H9 (cell line): Measurements from ENCODE around the gene PTTG1IP. TPM values are rescaled to one million over a fixed set of nuclear protein-coding genes. Genes with fewer than 3 reads are reported as not detected.

Experiments
- DNase-seq: peaks from one replicate; pipeline ENCODE4 v3.0.0-alpha.2; 2017
- H2AFZ ChIP-seq: one replicate; pipeline ENCODE4 v1.6.1; 2013; ENCODE audit warnings: mild to moderate bottlenecking, low read length, control low read depth, moderate library complexity
- H2AK5ac ChIP-seq: 2 replicates; pipeline ENCODE4 v1.6.1; 2013; ENCODE audit warnings: low read length, control low read depth, mixed read lengths; ENCODE audit not compliant: insufficient read length
- H2BK120ac ChIP-seq: one replicate; pipeline ENCODE4 v1.6.1; 2013; ENCODE audit warnings: low read depth, mild to moderate bottlenecking, low read length, control low read depth, inconsistent platforms; ENCODE audit not compliant: poor library complexity, severe bottlenecking
- H2BK12ac ChIP-seq: 2 replicates; pipeline ENCODE4 v1.6.1; 2013; ENCODE audit warnings: low read length, control low read depth, mixed read lengths, low read depth; ENCODE audit not compliant: insufficient read length
- H2BK15ac ChIP-seq: 2 replicates; pipeline ENCODE4 v1.6.1; 2013; ENCODE audit warnings: low read depth, low read length, control low read depth
- H2BK20ac ChIP-seq: one replicate; pipeline ENCODE4 v1.6.1; 2013; ENCODE audit warnings: low read depth, mild to moderate bottlenecking, low read length, control low read depth, inconsistent platforms; ENCODE audit not compliant: poor library complexity, severe bottlenecking
- H2BK5ac ChIP-seq: 2 replicates; pipeline ENCODE4 v1.6.1; 2013; ENCODE audit warnings: low read length, control low read depth, mixed read lengths; ENCODE audit not compliant: insufficient read length
- H3K14ac ChIP-seq: 2 replicates; pipeline ENCODE4 v1.6.1; 2013; ENCODE audit warnings: low read length, control low read depth; ENCODE audit not compliant: insufficient read depth
- H3K18ac ChIP-seq: 2 replicates; pipeline ENCODE4 v1.6.1; 2013; ENCODE audit warnings: low read depth, mild to moderate bottlenecking, mixed read lengths, low read length, control low read depth; ENCODE audit not compliant: insufficient read length
- H3K23ac ChIP-seq: 2 replicates; pipeline ENCODE4 v1.6.1; 2013; ENCODE audit warnings: low read length, control low read depth, mixed read lengths, low read depth; ENCODE audit not compliant: insufficient read length
- H3K23me2 ChIP-seq: 2 replicates; pipeline ENCODE4 v1.6.1; 2013; ENCODE audit warnings: low read depth, mild to moderate bottlenecking, mixed read lengths, low read length, control low read depth; ENCODE audit not compliant: insufficient read length, poor library complexity, severe bottlenecking
- H3K27ac ChIP-seq: 2 replicates; pipeline ENCODE4 v1.5.1; 2013; ENCODE audit warnings: low read length, control low read depth, mixed read lengths, low read depth; ENCODE audit not compliant: insufficient read length
- H3K27me3 ChIP-seq: 2 replicates; pipeline ENCODE4 v1.6.1; 2013; ENCODE audit warnings: low read length, control low read depth, inconsistent platforms; ENCODE audit not compliant: insufficient read depth
- H3K4ac ChIP-seq: 2 replicates; pipeline ENCODE4 v1.6.1; 2013; ENCODE audit warnings: low read depth, mild to moderate bottlenecking, control low read depth, inconsistent platforms, low read length, moderate library complexity
- H3K4me1 ChIP-seq: 2 replicates; pipeline ENCODE4 v1.6.1; 2013; ENCODE audit warnings: low read length, control low read depth, inconsistent platforms; ENCODE audit not compliant: insufficient read depth
- H3K4me2 ChIP-seq: 2 replicates; pipeline ENCODE4 v1.6.1; 2013; ENCODE audit warnings: low read length, control low read depth, mixed read lengths; ENCODE audit not compliant: insufficient read length, insufficient read depth
- H3K56ac ChIP-seq: 2 replicates; pipeline ENCODE4 v1.6.1; 2013; ENCODE audit warnings: low read depth, mild to moderate bottlenecking, mixed read lengths, low read length, control low read depth; ENCODE audit not compliant: insufficient read length
- H3K79me1 ChIP-seq: 2 replicates; pipeline ENCODE4 v1.6.1; 2013; ENCODE audit warnings: low read depth, mild to moderate bottlenecking, moderate library complexity, low read length, control low read depth, inconsistent platforms; ENCODE audit not compliant: insufficient read depth, poor library complexity, severe bottlenecking
- H3K79me2 ChIP-seq: 2 replicates; pipeline ENCODE4 v1.6.1; 2013; ENCODE audit warnings: low read length, control low read depth, inconsistent platforms; ENCODE audit not compliant: insufficient read depth
- H3K9ac ChIP-seq: 2 replicates; pipeline ENCODE4 v1.6.1; 2013; ENCODE audit warnings: low read length, control low read depth, mixed read lengths; ENCODE audit not compliant: insufficient read length; ENCODE audit errors: extremely low read depth
- H3K9me3 ChIP-seq: one replicate; pipeline ENCODE4 v1.6.1; 2013; ENCODE audit warnings: low read depth, low read length, inconsistent platforms; ENCODE audit not compliant: control insufficient read depth
- H3T11ph ChIP-seq: one replicate; pipeline ENCODE4 v1.6.1; 2013; ENCODE audit warnings: mild to moderate bottlenecking, low read length, control low read depth, inconsistent platforms
- H4K20me1 ChIP-seq: one replicate; pipeline ENCODE4 v1.6.1; 2013; ENCODE audit not compliant: control insufficient read depth, insufficient read length, insufficient read depth
- H4K5ac ChIP-seq: 2 replicates; pipeline ENCODE4 v1.6.1; 2013; ENCODE audit warnings: low read depth, mild to moderate bottlenecking, mixed read lengths, low read length, control low read depth; ENCODE audit not compliant: insufficient read length
- H4K8ac ChIP-seq: replicated peaks from 2 replicates; pipeline ENCODE4 v1.6.1; 2013; ENCODE audit warnings: low read length, control low read depth, mixed read lengths, low read depth; ENCODE audit not compliant: insufficient read length
- H4K91ac ChIP-seq: 2 replicates; pipeline ENCODE4 v1.6.1; 2013; ENCODE audit warnings: low read depth, mild to moderate bottlenecking, moderate library complexity, mixed read lengths, low read length, control low read depth; ENCODE audit not compliant: insufficient read length
- H3K27ac Mint-ChIP-seq, 3 experiments: 2 replicates in 2 of 3; 3 replicates in 1 of 3; pipeline ENCODE4 v1.8.0; 2020 to 2021; ENCODE audit warnings: mixed read lengths in 3 of 3, mild to moderate bottlenecking in 1 of 3, moderate library complexity in 1 of 3
- H3K27me3 Mint-ChIP-seq: 2 replicates; pipeline ENCODE4 v1.8.0; 2021; ENCODE audit warnings: low read depth, mild to moderate bottlenecking, moderate library complexity, mixed read lengths
- H3K36me3 Mint-ChIP-seq, 3 experiments: 2 replicates in 2 of 3; 3 replicates in 1 of 3; pipeline ENCODE4 v1.8.0; 2020 to 2021; ENCODE audit warnings: low read depth in 3 of 3, mixed read lengths in 3 of 3; ENCODE audit not compliant: insufficient read depth in 1 of 3
- H3K4me1 Mint-ChIP-seq, 2 experiments: 2 replicates each; pipeline ENCODE4 v1.8.0; 2020; ENCODE audit warnings: mixed read lengths in 2 of 2
- H3K4me3 Mint-ChIP-seq, 2 experiments: 2 replicates in 1 of 2; 3 replicates in 1 of 2; pipeline ENCODE4 v1.8.0; 2020 to 2021; ENCODE audit warnings: mild to moderate bottlenecking in 2 of 2, mixed read lengths in 2 of 2, moderate library complexity in 1 of 2
- H3K9me3 Mint-ChIP-seq, 2 experiments: 2 replicates in 1 of 2; 3 replicates in 1 of 2; pipeline ENCODE4 v1.8.0; 2020; ENCODE audit warnings: mild to moderate bottlenecking in 2 of 2, mixed read lengths in 2 of 2, moderate library complexity in 1 of 2
- CTCF ChIP-seq: fragments of 200-600 bp; sonication (generic); conservative IDR thresholded peaks from 3 replicates; pipeline ENCODE4 v1.8.0; 2021; ENCODE audit warnings: antibody characterized with exemption, mild to moderate bottlenecking
- WGBS: extraction: QIAGEN DNeasy Blood & Tissue Kit; methylation state at CpG from one replicate; pipeline ENCODE4 v1.1.7; 2013; ENCODE audit warnings: missing lambda C conversion rate, low lambda C conversion rate, mixed read lengths; ENCODE audit not compliant: insufficient read length; ENCODE audit errors: extremely low coverage; 5-methylcytosine and 5-hydroxymethylcytosine counted together
- total RNA-seq: library from RNA; stranded (reverse); gene quantifications from 2 replicates; pipeline ENCODE4 v1.2.1, GENCODE V29; 2021

The PTTG1IP gene
- total RNA-seq, 1 experiment from 2014 or later, result 107 TPM

DNA sequence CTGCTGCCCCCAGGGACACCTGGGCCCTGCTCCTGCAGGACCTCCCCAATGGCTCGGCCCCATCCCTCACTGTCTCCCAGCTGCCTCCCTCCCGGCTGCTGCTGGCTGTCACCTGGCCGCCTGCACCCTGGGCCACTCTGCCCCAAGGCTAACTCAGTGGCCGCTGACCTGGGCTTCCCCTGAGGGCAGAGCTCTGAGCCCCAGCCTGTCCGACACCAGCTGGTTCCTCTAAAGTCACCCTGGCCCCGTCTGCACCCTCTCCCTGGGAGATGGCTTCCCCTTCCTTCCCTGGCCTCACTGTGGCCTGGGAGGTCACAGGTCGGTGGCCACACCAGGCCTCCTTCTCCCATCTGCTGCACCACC lies 32.2 kb upstream of the PTTG1IP start:
- no peak for TF ChIP-seq CTCF
- no peak overlapping the region for H2AK5ac ChIP-seq
- no peaks in the 10 kb centered on the region for H3K27me3 ChIP-seq
- H4K20me1 ChIP-seq, result peaks cover 6% of the 10 kb centered on the region
- H4K5ac ChIP-seq, result no peak overlapping the region
- H2BK5ac ChIP-seq, result no peak overlapping the region
- no peak overlapping the region for H2BK120ac ChIP-seq
- no peak overlapping the region for H2BK20ac ChIP-seq
- no peak overlapping the region for H3K4ac ChIP-seq
- Mint-ChIP-seq H3K27me3 (peaks cover 8% of the 10 kb centered on the region), H3K9me3 (no peaks in the 10 kb centered on the region; a peak in 3 of 5 replicates), H3K36me3 (no peaks in the 10 kb centered on the region), H3K27ac (no peak overlapping the region), H3K4me3 (no peak overlapping the region), H3K4me1 (peaks cover 0 to 12% of the 10 kb centered on the region in 2 experiments; a peak in 2 of 4 replicates)
- no peak overlapping the region for H3K4me2 ChIP-seq
- H2BK12ac ChIP-seq, result no peak overlapping the region
- no peak for DNase-seq
- H3K18ac ChIP-seq, result no peak overlapping the region
- no peaks in the 10 kb centered on the region for H3K4me1 ChIP-seq
- no peaks in the 10 kb centered on the region for H3K23me2 ChIP-seq
- no peaks in the 10 kb centered on the region for H3K79me1 ChIP-seq
- H3K14ac ChIP-seq, result no peak overlapping the region
- H3K56ac ChIP-seq, result no peak overlapping the region
- no peaks in the 10 kb centered on the region for H3K79me2 ChIP-seq
- H3K23ac ChIP-seq, result no peak overlapping the region
- no peak overlapping the region for H3K9ac ChIP-seq
- H3K9me3 ChIP-seq, result no peaks in the 10 kb centered on the region
- no peak overlapping the region for H2AFZ ChIP-seq
- no peak overlapping the region for H3K27ac ChIP-seq
- no peak overlapping the region for H4K8ac ChIP-seq
- WGBS, result no CpG with 5 or more reads among the region's 7 CpGs
- no peak overlapping the region for H4K91ac ChIP-seq
- H2BK15ac ChIP-seq, result no peak overlapping the region
- no peak overlapping the region for H3T11ph ChIP-seq
